SU-DHL-6 (cell line): ENCODE data around the gene YBX2.

Experiments
- EZH2phosphoT487 ChIP-seq: fragments of 200-600 bp; sonication (generic), shearing (Covaris generic); conservative IDR thresholded peaks from 2 replicates; pipeline ENCODE4 v1.6.1; 2018; ENCODE audit warnings: mild to moderate bottlenecking, antibody characterized with exemption, low read length, moderate library complexity, mixed read lengths
- TF ChIP-seq, protein P1 (sequence below): fragments of 200-600 bp; sonication (generic); IDR thresholded peaks from one replicate; pipeline ENCODE4 v1.5.1; 2017; ENCODE audit warnings: antibody characterized with exemption, mild to moderate bottlenecking, low read length, moderate library complexity; ENCODE audit not compliant: insufficient read depth, poor library complexity, severe bottlenecking

DNA sequence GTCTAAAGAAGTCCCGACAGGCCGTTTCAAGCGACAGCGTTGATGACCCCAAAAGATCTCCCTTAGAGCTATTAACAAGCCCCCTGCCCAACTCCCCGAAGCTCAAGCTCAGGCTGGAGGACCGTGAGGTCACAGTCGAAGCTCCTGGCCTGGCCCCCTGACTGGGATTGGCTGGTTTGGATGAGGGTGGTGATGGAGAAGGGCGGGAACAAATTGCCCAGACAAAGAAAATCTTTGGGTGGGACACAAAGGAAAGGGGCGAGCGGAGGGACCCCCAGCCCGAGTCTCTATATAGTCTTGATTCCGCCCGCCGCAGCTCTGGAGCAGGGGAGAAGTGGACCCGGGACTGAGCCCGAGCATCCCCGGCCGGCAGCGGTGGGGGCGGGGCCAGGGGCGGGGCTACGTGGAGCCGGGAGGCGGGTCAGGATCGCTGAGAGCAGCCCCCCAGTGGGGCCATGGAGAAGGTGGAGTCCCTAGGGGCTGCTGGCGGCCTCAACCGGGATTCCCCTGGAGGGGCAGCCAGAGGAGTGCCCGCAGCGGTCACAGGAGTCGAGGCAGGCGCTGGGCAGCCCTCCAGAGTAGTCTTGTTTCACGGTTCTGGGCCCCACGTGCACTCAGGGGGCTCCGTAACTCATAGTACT lies 35.7 kb upstream of the YBX2 start:
- TF ChIP-seq, protein P1, sequence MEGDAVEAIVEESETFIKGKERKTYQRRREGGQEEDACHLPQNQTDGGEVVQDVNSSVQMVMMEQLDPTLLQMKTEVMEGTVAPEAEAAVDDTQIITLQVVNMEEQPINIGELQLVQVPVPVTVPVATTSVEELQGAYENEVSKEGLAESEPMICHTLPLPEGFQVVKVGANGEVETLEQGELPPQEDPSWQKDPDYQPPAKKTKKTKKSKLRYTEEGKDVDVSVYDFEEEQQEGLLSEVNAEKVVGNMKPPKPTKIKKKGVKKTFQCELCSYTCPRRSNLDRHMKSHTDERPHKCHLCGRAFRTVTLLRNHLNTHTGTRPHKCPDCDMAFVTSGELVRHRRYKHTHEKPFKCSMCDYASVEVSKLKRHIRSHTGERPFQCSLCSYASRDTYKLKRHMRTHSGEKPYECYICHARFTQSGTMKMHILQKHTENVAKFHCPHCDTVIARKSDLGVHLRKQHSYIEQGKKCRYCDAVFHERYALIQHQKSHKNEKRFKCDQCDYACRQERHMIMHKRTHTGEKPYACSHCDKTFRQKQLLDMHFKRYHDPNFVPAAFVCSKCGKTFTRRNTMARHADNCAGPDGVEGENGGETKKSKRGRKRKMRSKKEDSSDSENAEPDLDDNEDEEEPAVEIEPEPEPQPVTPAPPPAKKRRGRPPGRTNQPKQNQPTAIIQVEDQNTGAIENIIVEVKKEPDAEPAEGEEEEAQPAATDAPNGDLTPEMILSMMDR, result no peak
- TF ChIP-seq EZH2phosphoT487, result no peak
